HepG2 (cell line): Measurements from ENCODE around the gene CUL7. TPM values are rescaled to one million over a fixed set of nuclear protein-coding genes. Genes with fewer than 3 reads are reported as not detected.

ENCODE experiments used
- ATAC-seq: fragments of 200-7000 bp; cut with Tn5 transposase; 3 replicates; pipeline ENCODE4 v1.9.1; 2020; ENCODE audit warnings: mild to moderate bottlenecking, moderate library complexity
- BruUV-seq: library from RNA; stranded (reverse); fragments of 400-500 nt; replicated peaks from 2 replicates; lab custom pipeline; 2021; lab: Mats Ljungman, UMichigan
- CTCF ChIA-PET: fragments of 300-600 bp; formaldehyde crosslinking; extraction: SDS; loops from one replicate; lab custom pipeline; 2021; ENCODE audit warnings: low total read pairs, inconsistent platforms, low intra/inter-chr PET ratio; lab: Yijun Ruan, JAX
- POLR2A ChIA-PET: fragments of 350-600 bp; sonication (Branson Sonifier 250); formaldehyde crosslinking; loops from one replicate; lab custom pipeline; 2020; ENCODE audit warnings: antibody characterized with exemption, inconsistent platforms; lab: Yijun Ruan, JAX
- DNase-seq: peaks from one replicate; pipeline ENCODE4 v3.0.0-alpha.2; 2015; ENCODE audit warnings: low spot score
- FAIRE-seq: peaks from 3 replicates; lab custom pipeline; 2011; peaks lifted over from hg19 to GRCh38; lab: Jason Lieb, UNC
- H2AFZ ChIP-seq: one replicate; pipeline ENCODE4 v1.6.1; 2011; ENCODE audit warnings: low read length, inconsistent platforms
- H3K27ac ChIP-seq: fragments of 300-600 bp; 3 replicates; pipeline ENCODE4 v1.8.0; 2011; ENCODE audit warnings: mixed run types, mild to moderate bottlenecking, mixed read lengths, low read length, inconsistent platforms; ENCODE audit not compliant: insufficient read depth; ENCODE audit errors: extremely low read length
- H3K27me3 ChIP-seq, 2 experiments: fragments of 200-600 bp in 1 of 2; 2 replicates in 1 of 2; 3 replicates in 1 of 2; pipeline versions ENCODE4 v1.6.0 to v1.8.0; 2011; ENCODE audit warnings: low read length in 2 of 2, mild to moderate bottlenecking in 2 of 2, moderate library complexity in 2 of 2, inconsistent platforms in 1 of 2; ENCODE audit not compliant: insufficient read depth in 2 of 2, control insufficient read depth in 1 of 2
- H3K36me3 ChIP-seq, 2 experiments: fragments of 200-600 bp in 1 of 2; replicated peaks in 1 of 2; 2 replicates in 1 of 2; 3 replicates in 1 of 2; pipeline versions ENCODE4 v1.5.1 to v1.8.0; 2011; ENCODE audit warnings: low read length in 2 of 2, inconsistent platforms in 1 of 2; ENCODE audit not compliant: insufficient read depth in 2 of 2, control insufficient read depth in 1 of 2
- H3K4me1 ChIP-seq: 2 replicates; pipeline ENCODE4 v1.5.1; 2012; ENCODE audit warnings: low read length, inconsistent platforms; ENCODE audit not compliant: insufficient read depth
- H3K4me2 ChIP-seq: 2 replicates; pipeline ENCODE4 v1.6.0; 2011; ENCODE audit warnings: low read depth, low read length, inconsistent platforms
- H3K4me3 ChIP-seq, 3 experiments: fragments of 200-600 bp in 1 of 3; sonication (generic), shearing (Covaris generic) in 1 of 3; replicated peaks in 1 of 3; 2 replicates each; pipeline ENCODE4 v1.5.1; 2011 to 2016; ENCODE audit warnings: low read length in 3 of 3, inconsistent platforms in 2 of 3, low read depth in 2 of 3, mild to moderate bottlenecking in 2 of 3, control low read depth in 1 of 3, mixed read lengths in 1 of 3; ENCODE audit not compliant: insufficient read depth in 1 of 3
- H3K79me2 ChIP-seq: one replicate; pipeline ENCODE4 v1.6.1; 2011; ENCODE audit warnings: low read length, inconsistent platforms; ENCODE audit not compliant: insufficient read depth
- H3K9ac ChIP-seq: 2 replicates; pipeline ENCODE4 v1.6.0; 2011; ENCODE audit warnings: mild to moderate bottlenecking, low read depth, low read length, inconsistent platforms; ENCODE audit not compliant: insufficient read depth
- H3K9me3 ChIP-seq: 2 replicates; pipeline ENCODE4 v1.5.1; 2012; ENCODE audit warnings: mild to moderate bottlenecking, low read length
- H4K20me1 ChIP-seq: 2 replicates; pipeline ENCODE4 v1.6.0; 2011; ENCODE audit warnings: inconsistent platforms, mild to moderate bottlenecking, low read length, moderate library complexity; ENCODE audit not compliant: insufficient read depth
- CEBPG ChIP-seq: IDR thresholded peaks from 2 replicates; pipeline ENCODE4 v1.6.1; 2016
- HIVEP1 ChIP-seq: sonication (generic); formaldehyde crosslinking; IDR thresholded peaks from 2 replicates; pipeline ENCODE4 v1.4.0; 2020; ENCODE audit warnings: mild to moderate bottlenecking, missing genetic modification reagents
- HNRNPUL1 ChIP-seq: fragments of 200-400 bp; formaldehyde crosslinking; IDR thresholded peaks from 2 replicates; pipeline ENCODE4 v1.6.1; 2017; ENCODE audit warnings: low read depth, mild to moderate bottlenecking, low read length, moderate library complexity
- STAG1 ChIP-seq: sonication (generic); formaldehyde crosslinking; IDR thresholded peaks from 2 replicates; pipeline ENCODE4 v1.4.0; 2020; ENCODE audit warnings: missing genetic modification reagents
- ZFYVE20 ChIP-seq: sonication (generic); formaldehyde crosslinking; IDR thresholded peaks from 2 replicates; pipeline ENCODE4 v1.8.0; 2023; ENCODE audit warnings: low read depth, mild to moderate bottlenecking, moderate library complexity, missing genetic modification reagents, borderline replicate concordance
- ZNF703 ChIP-seq: sonication (generic); formaldehyde crosslinking; IDR thresholded peaks from 2 replicates; pipeline ENCODE4 v1.5.1; 2020; ENCODE audit warnings: missing genetic modification reagents, mild to moderate bottlenecking, moderate library complexity, borderline replicate concordance
- in situ Hi-C: cut with HindIII; loops from 2 replicates; pipeline ENCODE4 v1.10.0; 2017; ENCODE audit warnings: low pct_unique_long_range_greater_than_20kb; ENCODE audit not compliant: extremely low pct_ligation_motif_present
- intact Hi-C: fragments of 100-400 bp; cut with micrococcal nuclease; formaldehyde crosslinking; loops from one replicate; pipeline ENCODE4 v1.10.0; 2022; ENCODE audit not compliant: unreplicated experiment
- polyA plus RNA-seq, 8 experiments: library from polyadenylated mRNA; depleted of rRNA in 3 of 8; stranded (reverse) in 7 of 8; unstranded in 1 of 8; fragments of >200 nt; fragmentation: Illumina TruSeq in 4 of 8; extraction: Trizol in 4 of 8; gene quantifications; 2 replicates each; pipeline versions ENCODE4 v1.2.1 to v1.2.3, GENCODE V29; 2011 to 2016; ENCODE audit warnings: low read depth in 4 of 8, missing spikeins in 1 of 8, mixed read lengths in 1 of 8; ENCODE audit not compliant: insufficient read depth in 1 of 8
- total RNA-seq, 5 experiments: library from RNA; depleted of rRNA; stranded (reverse); fragments of >200 nt; fragmentation: Illumina TruSeq; extraction: Trizol; gene quantifications; 2 replicates each; pipeline ENCODE4 v1.2.3, GENCODE V29; 2016; ENCODE audit warnings: low read depth in 1 of 5
- TF ChIP-seq, protein P1 (sequence below): sonication (generic); formaldehyde crosslinking; IDR thresholded peaks from 2 replicates; pipeline ENCODE4 v1.5.0; 2020; ENCODE audit warnings: missing genetic modification reagents
- TF ChIP-seq, protein P2 (sequence below): IDR thresholded peaks from 2 replicates; pipeline ENCODE4 v1.6.1; 2012; ENCODE audit warnings: low read depth, low read length, improper control_type of control experiment
- TF ChIP-seq, protein P3 (sequence below), 2 experiments: sonication (generic) in 1 of 2; formaldehyde crosslinking in 1 of 2; IDR thresholded peaks; 2 replicates each; pipeline versions ENCODE4 v1.4.0 to v1.6.1; 2016 to 2020; ENCODE audit warnings: borderline replicate concordance in 1 of 2, low read depth in 1 of 2, mild to moderate bottlenecking in 1 of 2, missing genetic modification reagents in 1 of 2

The CUL7 gene
- total and polyA plus RNA-seq, 2 of the 13 experiments (the other 11 are each of a cell fraction or from before 2014, with no cell fraction given) = 32.0 to 60.7 TPM

- no peaks in the 10 kb centered on the region for H3K27me3 ChIP-seq
- no TSS peak for BruUV-seq
- peaks cover 8 to 17% of the 10 kb centered on the region in 2 experiments; a peak in 4 of 5 replicates for H3K36me3 ChIP-seq
- H3K4me2 ChIP-seq = no peak overlapping the region
- H3K27ac ChIP-seq = no peak overlapping the region
- no peaks in the 10 kb centered on the region for H3K4me1 ChIP-seq
- intact Hi-C loops = no loop called here
- H4K20me1 ChIP-seq = no peaks in the 10 kb centered on the region
- in situ Hi-C loops = no loop called here
- H2AFZ ChIP-seq = no peak overlapping the region
- DNase-seq (no peak), FAIRE-seq (peak; percentile 44), ATAC-seq (no peak; the same call in 1 of the 3 replicates)
- peaks cover 2% of the 10 kb centered on the region for H3K79me2 ChIP-seq
- no peak overlapping the region for H3K4me3 ChIP-seq
- no peaks in the 10 kb centered on the region for H3K9me3 ChIP-seq
- CTCF ChIA-PET = interaction anchor here (1.2 kb wide), 1 partner anchor 147 kb away, joined by 4 read pairs; no protein-coding TSS in a partner anchor
- TF ChIP-seq HNRNPUL1 (peak; percentile 81), CEBPG (CRISPR knock-in tag) (peak; percentile 55), STAG1 (CRISPR knock-in tag) (0 out of 2 replicates have a peak, but pooled peaks have one; percentile 5), ZNF703 (CRISPR knock-in tag) (no peak), ZFYVE20 (CRISPR knock-in tag) (no peak), HIVEP1 (CRISPR knock-in tag) (no peak)
- TF ChIP-seq, protein P1, sequence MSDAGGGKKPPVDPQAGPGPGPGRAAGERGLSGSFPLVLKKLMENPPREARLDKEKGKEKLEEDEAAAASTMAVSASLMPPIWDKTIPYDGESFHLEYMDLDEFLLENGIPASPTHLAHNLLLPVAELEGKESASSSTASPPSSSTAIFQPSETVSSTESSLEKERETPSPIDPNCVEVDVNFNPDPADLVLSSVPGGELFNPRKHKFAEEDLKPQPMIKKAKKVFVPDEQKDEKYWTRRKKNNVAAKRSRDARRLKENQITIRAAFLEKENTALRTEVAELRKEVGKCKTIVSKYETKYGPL (CRISPR knock-in tag) = no peak
- TF ChIP-seq, protein P2, sequence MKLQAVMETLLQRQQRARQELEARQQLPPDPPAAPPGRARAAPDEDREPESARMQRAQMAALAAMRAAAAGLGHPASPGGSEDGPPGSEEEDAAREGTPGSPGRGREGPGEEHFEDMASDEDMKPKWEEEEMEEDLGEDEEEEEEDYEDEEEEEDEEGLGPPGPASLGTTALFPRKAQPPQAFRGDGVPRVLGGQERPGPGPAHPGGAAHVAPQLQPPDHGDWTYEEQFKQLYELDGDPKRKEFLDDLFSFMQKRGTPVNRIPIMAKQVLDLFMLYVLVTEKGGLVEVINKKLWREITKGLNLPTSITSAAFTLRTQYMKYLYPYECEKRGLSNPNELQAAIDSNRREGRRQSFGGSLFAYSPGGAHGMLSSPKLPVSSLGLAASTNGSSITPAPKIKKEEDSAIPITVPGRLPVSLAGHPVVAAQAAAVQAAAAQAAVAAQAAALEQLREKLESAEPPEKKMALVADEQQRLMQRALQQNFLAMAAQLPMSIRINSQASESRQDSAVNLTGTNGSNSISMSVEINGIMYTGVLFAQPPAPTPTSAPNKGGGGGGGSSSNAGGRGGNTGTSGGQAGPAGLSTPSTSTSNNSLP = 0 out of 2 replicates have a peak, but pooled peaks have one; percentile 7
- TF ChIP-seq, protein P3, sequence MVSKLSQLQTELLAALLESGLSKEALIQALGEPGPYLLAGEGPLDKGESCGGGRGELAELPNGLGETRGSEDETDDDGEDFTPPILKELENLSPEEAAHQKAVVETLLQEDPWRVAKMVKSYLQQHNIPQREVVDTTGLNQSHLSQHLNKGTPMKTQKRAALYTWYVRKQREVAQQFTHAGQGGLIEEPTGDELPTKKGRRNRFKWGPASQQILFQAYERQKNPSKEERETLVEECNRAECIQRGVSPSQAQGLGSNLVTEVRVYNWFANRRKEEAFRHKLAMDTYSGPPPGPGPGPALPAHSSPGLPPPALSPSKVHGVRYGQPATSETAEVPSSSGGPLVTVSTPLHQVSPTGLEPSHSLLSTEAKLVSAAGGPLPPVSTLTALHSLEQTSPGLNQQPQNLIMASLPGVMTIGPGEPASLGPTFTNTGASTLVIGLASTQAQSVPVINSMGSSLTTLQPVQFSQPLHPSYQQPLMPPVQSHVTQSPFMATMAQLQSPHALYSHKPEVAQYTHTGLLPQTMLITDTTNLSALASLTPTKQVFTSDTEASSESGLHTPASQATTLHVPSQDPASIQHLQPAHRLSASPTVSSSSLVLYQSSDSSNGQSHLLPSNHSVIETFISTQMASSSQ (IDR thresholded peaks at IDR 0.05; ENCODE audit: low read depth) = 0 out of 2 replicates have a peak, but pooled peaks have one; percentile 18
- TF ChIP-seq, protein P3 (CRISPR knock-in tag; IDR thresholded peaks at IDR 0.05; ENCODE audit: borderline replicate concordance) = no peak
- POLR2A ChIA-PET = interaction anchor here (0.5 to 3.1 kb wide), 7 partner anchors 12 to 186 kb away, joined by 3 to 23 read pairs (median 5); partner anchors contain the start of genes CUL7, CUL9, KLHDC3 and MEA1
- no peak overlapping the region for H3K9ac ChIP-seq
Observed at GRCh38 chr6:42996513-42996912, 57.1 kb downstream of the CUL7 start.
